ENCODE results near the gene PARP2.

DNA sequence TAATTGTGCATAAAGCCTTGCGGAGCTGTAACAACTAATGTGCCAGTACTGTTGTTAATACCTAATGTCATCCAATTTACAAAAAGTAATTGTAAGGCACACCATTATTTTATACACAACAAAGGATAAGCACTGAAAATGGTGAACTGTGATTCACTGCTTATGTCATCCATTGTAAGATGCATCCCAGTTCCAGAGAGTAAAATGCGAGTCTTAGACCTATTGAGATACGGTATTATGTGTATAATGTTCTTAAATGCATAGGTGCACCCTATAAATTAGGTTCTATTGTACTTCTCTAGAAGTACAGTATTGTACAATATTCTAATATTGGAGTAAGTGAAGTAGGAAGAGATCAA is 406 bp downstream of the PARP2 start:
- TF ChIP-seq, protein P1, sequence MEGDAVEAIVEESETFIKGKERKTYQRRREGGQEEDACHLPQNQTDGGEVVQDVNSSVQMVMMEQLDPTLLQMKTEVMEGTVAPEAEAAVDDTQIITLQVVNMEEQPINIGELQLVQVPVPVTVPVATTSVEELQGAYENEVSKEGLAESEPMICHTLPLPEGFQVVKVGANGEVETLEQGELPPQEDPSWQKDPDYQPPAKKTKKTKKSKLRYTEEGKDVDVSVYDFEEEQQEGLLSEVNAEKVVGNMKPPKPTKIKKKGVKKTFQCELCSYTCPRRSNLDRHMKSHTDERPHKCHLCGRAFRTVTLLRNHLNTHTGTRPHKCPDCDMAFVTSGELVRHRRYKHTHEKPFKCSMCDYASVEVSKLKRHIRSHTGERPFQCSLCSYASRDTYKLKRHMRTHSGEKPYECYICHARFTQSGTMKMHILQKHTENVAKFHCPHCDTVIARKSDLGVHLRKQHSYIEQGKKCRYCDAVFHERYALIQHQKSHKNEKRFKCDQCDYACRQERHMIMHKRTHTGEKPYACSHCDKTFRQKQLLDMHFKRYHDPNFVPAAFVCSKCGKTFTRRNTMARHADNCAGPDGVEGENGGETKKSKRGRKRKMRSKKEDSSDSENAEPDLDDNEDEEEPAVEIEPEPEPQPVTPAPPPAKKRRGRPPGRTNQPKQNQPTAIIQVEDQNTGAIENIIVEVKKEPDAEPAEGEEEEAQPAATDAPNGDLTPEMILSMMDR (conservative IDR thresholded peaks at IDR 0.05; ENCODE audit: low read length), result no peak
- TF ChIP-seq EZH2phosphoT487 (IDR thresholded peaks at IDR 0.05; ENCODE audit: borderline replicate concordance), result no peak
